Brain microvascular endothelial cell (primary cell): ENCODE results near the gene ISLR.
"Not testable (repeated sequence)": the region's sequence is repeated elsewhere in the genome, so short reads cannot be mapped to it uniquely, and the experiment has no call there.

Source experiments
- DNase-seq: peaks from one replicate; pipeline ENCODE4 v3.0.0-alpha.2; 2020
- H3K27ac ChIP-seq: fragments of 250-450 bp; sonication (Bioruptor Pico); 2 replicates; pipeline ENCODE4 v1.5.1; 2020; ENCODE audit warnings: mild to moderate bottlenecking, moderate library complexity
- H3K27me3 ChIP-seq: fragments of 250-450 bp; sonication (Bioruptor Pico); replicated peaks from 2 replicates; pipeline ENCODE4 v1.5.1; 2020; ENCODE audit warnings: mild to moderate bottlenecking
- H3K36me3 ChIP-seq: fragments of 250-450 bp; sonication (Bioruptor Pico); replicated peaks from 2 replicates; pipeline ENCODE4 v1.5.1; 2020; ENCODE audit warnings: mild to moderate bottlenecking
- H3K4me3 ChIP-seq: 2 replicates; pipeline ENCODE4 v1.5.1; 2011; ENCODE audit warnings: low read depth, mild to moderate bottlenecking, control low read depth, low read length, moderate library complexity
- CTCF ChIP-seq: IDR thresholded peaks from 2 replicates; pipeline ENCODE4 v1.5.1; 2011; ENCODE audit warnings: low read depth, mild to moderate bottlenecking, moderate library complexity, low read length, control low read depth, inconsistent platforms; ENCODE audit errors: missing control alignments
- in situ Hi-C: cut with HindIII; loops from 2 replicates; pipeline ENCODE4 v1.10.0; 2017; ENCODE audit warnings: low sequenced_read_pairs, low pct_ligation_motif_present

ISLR gene

GRCh38 chr15:74158855-74159650 is 14.5 kb upstream of the ISLR start:
- no peak for TF ChIP-seq CTCF

GRCh38 chr15:74159773-74160172 is 13.7 kb upstream of the ISLR start:
- no peak overlapping the region for H3K4me3 ChIP-seq

More at GRCh38 chr15:74158855-74159650, 14.5 kb upstream of the ISLR start:
- H3K27me3 ChIP-seq, result no peaks in the 10 kb centered on the region
- no peak overlapping the region for H3K4me3 ChIP-seq
- no peak for DNase-seq
- no peak overlapping the region for H3K27ac ChIP-seq
- no peaks in the 10 kb centered on the region for H3K36me3 ChIP-seq
- in situ Hi-C loops, result no loop called here

GRCh38 chr15:74160390-74160789 is 13.1 kb upstream of the ISLR start:
- H3K27ac ChIP-seq, in situ Hi-C loops, DNase-seq, H3K36me3 ChIP-seq, H3K4me3 ChIP-seq, H3K27me3 ChIP-seq: not testable (repeated sequence)

More at GRCh38 chr15:74159773-74160172, 13.7 kb upstream of the ISLR start:
- no peak for DNase-seq
- no peak for TF ChIP-seq CTCF
- in situ Hi-C loops, result no loop called here
- Histone ChIP-seq H3K27me3 (no peaks in the 10 kb centered on the region), H3K36me3 (no peaks in the 10 kb centered on the region), H3K27ac (no peak overlapping the region)

- in situ Hi-C loops, H3K27me3 ChIP-seq: not testable (repeated sequence)
Observed at GRCh38 chr15:74162195-74162536, 11.3 kb upstream of the ISLR start.

GRCh38 chr15:74165461-74165860 is 8.0 kb upstream of the ISLR start:
- Histone ChIP-seq H3K36me3 (no peaks in the 10 kb centered on the region), H3K27ac (no peak overlapping the region), H3K27me3 (no peaks in the 10 kb centered on the region), H3K4me3 (no peak overlapping the region)
- DNase-seq, result no peak
- in situ Hi-C loops, result no loop called here
- TF ChIP-seq CTCF, result no peak

More at GRCh38 chr15:74162195-74162536, 11.3 kb upstream of the ISLR start:
- H3K4me3 ChIP-seq, H3K36me3 ChIP-seq, H3K27ac ChIP-seq, DNase-seq: not testable (repeated sequence)

GRCh38 chr15:74167891-74168331 is 5.6 kb upstream of the ISLR start:
- no peak for DNase-seq
- TF ChIP-seq CTCF, result no peak
- in situ Hi-C loops, result no loop called here
- Histone ChIP-seq H3K27ac (no peak overlapping the region), H3K27me3 (no peaks in the 10 kb centered on the region), H3K36me3 (no peaks in the 10 kb centered on the region), H3K4me3 (no peak overlapping the region)

- Histone ChIP-seq H3K4me3 (no peak overlapping the region), H3K27me3 (no peaks in the 10 kb centered on the region), H3K27ac (no peak overlapping the region), H3K36me3 (no peaks in the 10 kb centered on the region)
- no peak for TF ChIP-seq CTCF
- in situ Hi-C loops, result no loop called here
- DNase-seq, result no peak
Observed at GRCh38 chr15:74168711-74169126, 4.8 kb upstream of the ISLR start.
